ENCODE results near the gene AKAP9.

Gene AKAP9

DNA sequence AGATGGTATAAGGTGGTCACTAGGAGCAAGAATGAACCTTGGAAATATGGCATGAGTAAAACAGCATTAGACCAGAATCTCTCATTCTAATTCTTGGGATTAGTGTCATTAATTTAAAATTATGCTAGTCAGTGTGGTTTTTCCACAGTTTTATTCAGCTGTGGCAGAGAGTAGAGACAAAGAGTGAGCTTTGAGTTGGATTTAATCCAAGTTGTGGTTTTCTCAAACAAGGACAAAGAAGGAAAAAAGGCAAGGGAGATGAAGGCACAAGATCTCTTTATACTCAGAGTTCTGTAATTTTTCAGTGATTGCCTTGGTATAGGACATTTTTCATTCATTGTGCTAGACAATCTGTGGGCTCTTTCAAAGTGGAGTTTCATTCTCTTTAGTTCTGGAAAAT lies 28.2 kb upstream of the AKAP9 start:
- H3K4me1 ChIP-seq (ENCODE audit: control insufficient read depth, insufficient read depth, low read length, poor library complexity, severe bottlenecking) = no peaks in the 10 kb centered on the region
- no peaks in the 10 kb centered on the region for H3K27me3 ChIP-seq (replicated peaks; ENCODE audit: control insufficient read depth, insufficient read depth, low read length, poor library complexity, severe bottlenecking)
- H3K27ac ChIP-seq (ENCODE audit: insufficient read depth, low read length, poor library complexity, severe bottlenecking) = no peak overlapping the region
- H3K4me3 ChIP-seq (ENCODE audit: insufficient read depth, low read depth, low read length, poor library complexity, severe bottlenecking) = no peak overlapping the region
- H3K9me3 ChIP-seq (ENCODE audit: control insufficient read depth, low read length) = no peaks in the 10 kb centered on the region
- H3K36me3 ChIP-seq (ENCODE audit: control insufficient read depth, insufficient read depth, low read length) = no peaks in the 10 kb centered on the region
- no peak for DNase-seq

DNA sequence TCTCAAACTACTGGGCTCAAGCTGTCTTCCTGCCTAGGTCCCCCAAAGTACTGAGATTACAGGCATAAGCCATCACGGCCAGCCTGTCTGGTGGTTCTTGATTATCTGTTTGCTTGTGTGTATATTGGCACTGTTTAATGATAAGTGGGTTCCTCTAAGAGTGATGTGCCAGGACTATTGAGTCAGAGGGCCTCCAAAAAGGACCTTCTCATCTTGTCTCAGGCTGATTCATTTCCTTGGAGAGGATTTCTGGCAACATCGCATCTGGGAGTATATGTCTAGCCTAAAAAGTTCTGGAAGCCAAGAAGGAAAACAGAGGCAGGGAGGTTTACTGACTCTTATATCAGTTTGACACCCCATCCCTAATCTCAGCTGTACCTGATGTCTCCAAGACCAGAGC lies 27.1 kb upstream of the AKAP9 start:
- Histone ChIP-seq H3K27me3 (replicated peaks; ENCODE audit: control insufficient read depth, insufficient read depth, low read length, poor library complexity, severe bottlenecking) (no peaks in the 10 kb centered on the region), H3K36me3 (ENCODE audit: control insufficient read depth, insufficient read depth, low read length) (no peaks in the 10 kb centered on the region), H3K4me1 (ENCODE audit: control insufficient read depth, insufficient read depth, low read length, poor library complexity, severe bottlenecking) (no peaks in the 10 kb centered on the region), H3K27ac (ENCODE audit: insufficient read depth, low read length, poor library complexity, severe bottlenecking) (no peak overlapping the region), H3K4me3 (ENCODE audit: insufficient read depth, low read depth, low read length, poor library complexity, severe bottlenecking) (no peak overlapping the region), H3K9me3 (ENCODE audit: control insufficient read depth, low read length) (no peaks in the 10 kb centered on the region)
- DNase-seq = no peak

DNA sequence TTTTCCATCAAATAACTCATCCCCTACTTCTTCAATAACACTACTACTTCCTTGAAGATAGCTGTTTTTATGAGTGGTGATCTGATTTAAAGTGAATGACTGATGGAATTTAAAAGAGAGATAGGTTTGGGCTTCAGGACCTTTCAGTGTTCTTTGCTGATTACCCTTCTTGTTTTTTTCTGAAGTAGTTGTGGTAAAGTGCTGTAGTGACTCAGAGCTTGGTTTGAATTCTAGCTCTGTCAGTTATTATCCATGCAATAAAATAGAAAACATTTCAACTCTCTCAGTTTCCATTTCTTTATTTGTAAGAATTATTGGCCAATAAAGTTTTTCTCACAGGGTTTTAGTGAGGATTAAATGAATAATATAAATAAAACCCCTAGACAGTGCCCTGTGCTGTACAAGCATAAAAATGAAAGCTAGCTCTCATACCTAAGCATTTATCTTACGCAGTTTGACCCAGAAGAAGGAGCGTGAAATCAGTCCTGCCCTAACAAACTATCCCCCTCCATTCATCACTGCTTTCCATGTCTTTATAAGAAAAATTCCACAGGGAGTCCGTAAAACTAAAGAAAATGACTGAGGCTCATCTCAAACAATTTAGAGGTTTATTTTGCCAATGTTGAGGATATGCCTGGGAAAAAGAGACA lies 25.1 kb upstream of the AKAP9 start:
- Histone ChIP-seq H3K36me3 (ENCODE audit: control insufficient read depth, insufficient read depth, low read length) (no peaks in the 10 kb centered on the region), H3K4me3 (ENCODE audit: insufficient read depth, low read depth, low read length, poor library complexity, severe bottlenecking) (no peak overlapping the region), H3K27ac (ENCODE audit: insufficient read depth, low read length, poor library complexity, severe bottlenecking) (no peak overlapping the region)

DNA sequence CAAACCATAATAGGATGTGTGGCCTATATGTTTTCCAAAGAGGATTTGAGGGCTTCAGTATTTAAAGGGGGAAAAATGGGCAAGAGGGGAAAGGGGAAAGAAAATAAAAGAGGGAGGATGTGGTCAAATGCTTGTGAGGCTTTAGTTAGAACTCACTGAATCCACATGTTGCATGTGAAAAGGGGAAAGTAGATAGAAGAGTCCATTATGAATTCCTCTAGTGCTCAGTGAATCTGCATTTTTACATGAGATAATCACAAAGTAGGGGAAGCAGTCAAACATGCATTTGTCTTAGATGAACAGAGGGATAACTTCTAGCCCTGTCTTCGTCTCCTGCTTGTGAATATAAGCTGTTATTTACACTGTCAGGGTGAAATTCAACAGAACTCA lies 24.6 kb upstream of the AKAP9 start:
- Histone ChIP-seq H3K27ac (ENCODE audit: insufficient read depth, low read length, poor library complexity, severe bottlenecking) (no peak overlapping the region), H3K36me3 (ENCODE audit: control insufficient read depth, insufficient read depth, low read length) (no peaks in the 10 kb centered on the region), H3K27me3 (replicated peaks; ENCODE audit: control insufficient read depth, insufficient read depth, low read length, poor library complexity, severe bottlenecking) (no peaks in the 10 kb centered on the region), H3K9me3 (ENCODE audit: control insufficient read depth, low read length) (no peaks in the 10 kb centered on the region), H3K4me3 (ENCODE audit: insufficient read depth, low read depth, low read length, poor library complexity, severe bottlenecking) (no peak overlapping the region), H3K4me1 (ENCODE audit: control insufficient read depth, insufficient read depth, low read length, poor library complexity, severe bottlenecking) (no peaks in the 10 kb centered on the region)
- DNase-seq = no peak

More for the DNA sequence above, 25.1 kb upstream of the AKAP9 start:
- no peak for DNase-seq
- H3K9me3 ChIP-seq (ENCODE audit: control insufficient read depth, low read length) = no peaks in the 10 kb centered on the region
- H3K4me1 ChIP-seq (ENCODE audit: control insufficient read depth, insufficient read depth, low read length, poor library complexity, severe bottlenecking) = no peaks in the 10 kb centered on the region
- no peaks in the 10 kb centered on the region for H3K27me3 ChIP-seq (replicated peaks; ENCODE audit: control insufficient read depth, insufficient read depth, low read length, poor library complexity, severe bottlenecking)

DNA sequence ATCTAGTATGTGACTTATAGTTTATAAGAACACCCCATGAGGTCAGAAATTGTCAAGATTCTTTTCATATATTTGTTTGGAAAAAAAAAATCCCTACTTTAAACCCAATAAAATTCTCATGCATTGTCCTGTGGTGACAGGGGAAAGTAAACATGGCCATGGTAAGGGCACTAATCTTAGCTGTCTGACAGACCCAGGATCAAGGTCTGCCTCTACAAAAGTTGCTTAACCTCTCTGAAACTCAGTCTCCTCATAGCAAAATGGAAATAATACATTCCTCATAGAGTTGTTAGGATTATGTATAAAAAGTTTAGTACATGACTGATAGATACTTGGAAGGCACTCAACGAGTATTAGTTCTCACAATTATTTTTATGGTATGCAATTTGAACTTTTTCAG lies 22.3 kb upstream of the AKAP9 start:
- DNase-seq = no peak
- H3K27ac ChIP-seq (ENCODE audit: insufficient read depth, low read length, poor library complexity, severe bottlenecking) = no peak overlapping the region
- no peaks in the 10 kb centered on the region for H3K9me3 ChIP-seq (ENCODE audit: control insufficient read depth, low read length)
- H3K27me3 ChIP-seq (replicated peaks; ENCODE audit: control insufficient read depth, insufficient read depth, low read length, poor library complexity, severe bottlenecking) = no peaks in the 10 kb centered on the region
- H3K4me3 ChIP-seq (ENCODE audit: insufficient read depth, low read depth, low read length, poor library complexity, severe bottlenecking) = no peak overlapping the region
- no peaks in the 10 kb centered on the region for H3K36me3 ChIP-seq (ENCODE audit: control insufficient read depth, insufficient read depth, low read length)
- no peaks in the 10 kb centered on the region for H3K4me1 ChIP-seq (ENCODE audit: control insufficient read depth, insufficient read depth, low read length, poor library complexity, severe bottlenecking)

DNA sequence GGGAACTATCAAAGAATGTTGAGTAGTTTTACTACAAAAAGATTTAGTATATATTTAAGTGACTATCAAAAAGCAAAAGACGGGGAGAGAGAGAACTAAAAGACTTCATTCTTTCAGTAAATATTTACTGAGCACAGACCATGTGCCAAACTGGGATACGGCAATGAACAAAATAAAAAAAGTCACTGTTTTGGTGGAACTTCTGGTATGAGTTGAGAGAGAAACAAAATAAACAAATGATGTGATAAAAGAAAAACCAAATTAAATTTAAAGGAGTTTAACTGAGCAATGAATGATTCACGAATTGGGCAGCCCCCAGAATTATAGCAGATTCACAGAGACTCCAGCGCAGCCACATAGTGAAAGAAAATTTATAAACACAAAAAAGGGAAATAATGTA lies 17.8 kb upstream of the AKAP9 start:
- no peaks in the 10 kb centered on the region for H3K9me3 ChIP-seq (ENCODE audit: control insufficient read depth, low read length)
- no peaks in the 10 kb centered on the region for H3K36me3 ChIP-seq (ENCODE audit: control insufficient read depth, insufficient read depth, low read length)
- H3K27me3 ChIP-seq (replicated peaks; ENCODE audit: control insufficient read depth, insufficient read depth, low read length, poor library complexity, severe bottlenecking) = no peaks in the 10 kb centered on the region
- no peak overlapping the region for H3K27ac ChIP-seq (ENCODE audit: insufficient read depth, low read length, poor library complexity, severe bottlenecking)
- no peak for DNase-seq
- H3K4me3 ChIP-seq (ENCODE audit: insufficient read depth, low read depth, low read length, poor library complexity, severe bottlenecking) = no peak overlapping the region
- no peaks in the 10 kb centered on the region for H3K4me1 ChIP-seq (ENCODE audit: control insufficient read depth, insufficient read depth, low read length, poor library complexity, severe bottlenecking)

DNA sequence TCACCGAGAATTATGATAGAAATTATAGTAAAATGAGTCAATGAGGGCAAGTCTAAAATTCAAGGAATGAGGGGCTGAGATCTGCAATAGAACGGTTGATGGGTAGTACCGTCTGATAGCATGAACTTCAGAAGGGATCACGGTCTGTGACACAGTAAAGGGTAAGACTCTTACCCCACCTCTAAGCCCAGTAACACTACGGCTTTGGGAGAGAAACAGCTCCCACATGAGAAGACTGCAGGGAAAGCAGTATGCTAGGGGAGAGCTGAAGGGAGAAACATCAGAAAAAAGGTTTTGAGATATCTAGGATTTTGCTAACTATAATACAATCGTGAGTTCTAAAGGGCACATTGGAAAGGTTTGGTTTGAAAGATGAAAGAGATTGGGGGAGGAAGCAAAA lies 12.8 kb upstream of the AKAP9 start:
- no peaks in the 10 kb centered on the region for H3K9me3 ChIP-seq (ENCODE audit: control insufficient read depth, low read length)
- no peak overlapping the region for H3K4me3 ChIP-seq (ENCODE audit: insufficient read depth, low read depth, low read length, poor library complexity, severe bottlenecking)
- H3K27me3 ChIP-seq (replicated peaks; ENCODE audit: control insufficient read depth, insufficient read depth, low read length, poor library complexity, severe bottlenecking) = no peaks in the 10 kb centered on the region
- H3K27ac ChIP-seq (ENCODE audit: insufficient read depth, low read length, poor library complexity, severe bottlenecking) = no peak overlapping the region
- H3K36me3 ChIP-seq (ENCODE audit: control insufficient read depth, insufficient read depth, low read length) = no peaks in the 10 kb centered on the region
- H3K4me1 ChIP-seq (ENCODE audit: control insufficient read depth, insufficient read depth, low read length, poor library complexity, severe bottlenecking) = no peaks in the 10 kb centered on the region
- no peak for DNase-seq

DNA sequence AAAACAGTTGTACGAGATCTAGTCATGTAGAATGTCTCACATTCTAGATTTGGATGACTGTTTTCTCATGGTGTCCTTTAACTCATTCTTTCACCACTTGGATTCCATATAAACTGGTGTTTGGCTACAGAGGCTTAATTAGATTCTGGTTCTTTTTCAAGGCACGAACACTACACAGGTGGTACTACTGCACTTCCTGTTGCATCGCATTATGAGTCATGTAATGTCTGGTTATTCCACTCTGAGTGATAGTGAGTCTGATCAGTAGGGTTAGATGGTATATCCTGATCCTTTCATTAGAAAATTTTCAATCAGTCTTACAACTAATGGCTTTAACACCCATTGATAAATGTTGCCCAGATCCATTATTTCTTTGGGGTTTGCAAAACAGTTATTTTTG lies 11.2 kb upstream of the AKAP9 start:
- H3K27me3 ChIP-seq (replicated peaks; ENCODE audit: control insufficient read depth, insufficient read depth, low read length, poor library complexity, severe bottlenecking) = no peaks in the 10 kb centered on the region
- H3K27ac ChIP-seq (ENCODE audit: insufficient read depth, low read length, poor library complexity, severe bottlenecking) = no peak overlapping the region
- no peak for DNase-seq

DNA sequence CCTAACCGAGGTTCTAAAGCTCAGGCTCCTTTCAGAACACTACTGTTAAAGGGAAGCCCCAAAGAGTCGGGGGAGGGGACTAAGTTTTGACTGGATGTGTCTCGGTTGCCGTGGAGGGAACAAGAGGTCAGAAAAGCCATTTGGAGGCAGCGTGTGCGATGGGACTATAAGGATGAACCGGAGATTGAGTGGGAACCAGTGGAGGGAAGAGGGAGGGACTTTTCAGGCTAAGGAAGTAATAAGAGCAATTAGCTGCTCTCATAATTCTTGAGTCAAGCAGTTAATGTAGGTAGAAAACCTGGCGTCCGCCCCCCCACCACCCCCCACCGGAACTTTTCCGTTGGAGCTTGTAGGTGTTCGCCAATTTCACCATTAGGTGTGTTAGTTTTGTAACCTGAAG lies 491 bp upstream of the AKAP9 start:
- no peaks in the 10 kb centered on the region for H3K9me3 ChIP-seq (ENCODE audit: control insufficient read depth, low read length)
- no peaks in the 10 kb centered on the region for H3K27me3 ChIP-seq (replicated peaks; ENCODE audit: control insufficient read depth, insufficient read depth, low read length, poor library complexity, severe bottlenecking)
- peak in 2 of 3 donors; percentile 1 to 5 for DNase-seq
- H3K36me3 ChIP-seq (ENCODE audit: control insufficient read depth, insufficient read depth, low read length) = no peaks in the 10 kb centered on the region
- H3K4me3 ChIP-seq (ENCODE audit: insufficient read depth, low read depth, low read length, poor library complexity, severe bottlenecking) = peak overlapping the region; percentile 88
- H3K27ac ChIP-seq (ENCODE audit: insufficient read depth, low read length, poor library complexity, severe bottlenecking) = peak overlapping the region; percentile 92
- peaks cover 8% of the 10 kb centered on the region for H3K4me1 ChIP-seq (ENCODE audit: control insufficient read depth, insufficient read depth, low read length, poor library complexity, severe bottlenecking)

More for the DNA sequence above, 11.2 kb upstream of the AKAP9 start:
- Histone ChIP-seq H3K36me3 (ENCODE audit: control insufficient read depth, insufficient read depth, low read length) (no peaks in the 10 kb centered on the region), H3K4me3 (ENCODE audit: insufficient read depth, low read depth, low read length, poor library complexity, severe bottlenecking) (no peak overlapping the region), H3K4me1 (ENCODE audit: control insufficient read depth, insufficient read depth, low read length, poor library complexity, severe bottlenecking) (no peaks in the 10 kb centered on the region), H3K9me3 (ENCODE audit: control insufficient read depth, low read length) (no peaks in the 10 kb centered on the region)

DNA sequence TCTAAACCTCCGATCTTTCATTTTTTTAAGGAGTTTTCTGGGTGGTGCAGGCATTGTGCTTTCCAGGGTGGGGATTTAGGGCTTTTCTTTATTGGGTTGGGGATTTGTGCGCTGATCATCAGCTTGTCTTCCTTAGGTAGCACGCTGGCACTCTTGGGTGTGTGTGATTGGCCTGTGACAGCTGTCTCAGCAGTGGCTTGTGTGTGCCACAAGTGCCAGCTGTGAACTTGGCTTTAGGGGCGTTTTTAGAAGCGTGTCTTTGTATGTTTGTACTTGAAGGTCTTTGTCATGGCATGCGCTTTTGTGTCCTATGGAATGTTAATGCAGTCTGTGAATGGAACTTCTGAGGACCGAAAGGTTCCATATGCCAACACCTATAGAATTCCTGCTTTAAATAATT lies 788 bp downstream of the AKAP9 start:
- peak in 2 of 3 donors; percentile 9 to 10 for DNase-seq

More for the DNA sequence above, 788 bp downstream of the AKAP9 start:
- peaks cover 8% of the 10 kb centered on the region for H3K4me1 ChIP-seq (ENCODE audit: control insufficient read depth, insufficient read depth, low read length, poor library complexity, severe bottlenecking)
- no peaks in the 10 kb centered on the region for H3K9me3 ChIP-seq (ENCODE audit: control insufficient read depth, low read length)
- peak overlapping the region; percentile 88 for H3K4me3 ChIP-seq (ENCODE audit: insufficient read depth, low read depth, low read length, poor library complexity, severe bottlenecking)
- H3K36me3 ChIP-seq (ENCODE audit: control insufficient read depth, insufficient read depth, low read length) = no peaks in the 10 kb centered on the region
- H3K27me3 ChIP-seq (replicated peaks; ENCODE audit: control insufficient read depth, insufficient read depth, low read length, poor library complexity, severe bottlenecking) = no peaks in the 10 kb centered on the region
- peak overlapping the region; percentile 92 for H3K27ac ChIP-seq (ENCODE audit: insufficient read depth, low read length, poor library complexity, severe bottlenecking)

Measured in effector memory CD4-positive, alpha-beta T cell (primary cell).